NCI-H345 treated with DMSO at 0.1 percent for 48 hours (cell line): ENCODE results near the gene RAD51B.

Source experiments
- DNase-seq: peaks from one replicate; lab custom pipeline; 2025; ENCODE audit not compliant: unreplicated experiment; lab: John Stamatoyannopoulos, UW

The RAD51B gene

DNA sequence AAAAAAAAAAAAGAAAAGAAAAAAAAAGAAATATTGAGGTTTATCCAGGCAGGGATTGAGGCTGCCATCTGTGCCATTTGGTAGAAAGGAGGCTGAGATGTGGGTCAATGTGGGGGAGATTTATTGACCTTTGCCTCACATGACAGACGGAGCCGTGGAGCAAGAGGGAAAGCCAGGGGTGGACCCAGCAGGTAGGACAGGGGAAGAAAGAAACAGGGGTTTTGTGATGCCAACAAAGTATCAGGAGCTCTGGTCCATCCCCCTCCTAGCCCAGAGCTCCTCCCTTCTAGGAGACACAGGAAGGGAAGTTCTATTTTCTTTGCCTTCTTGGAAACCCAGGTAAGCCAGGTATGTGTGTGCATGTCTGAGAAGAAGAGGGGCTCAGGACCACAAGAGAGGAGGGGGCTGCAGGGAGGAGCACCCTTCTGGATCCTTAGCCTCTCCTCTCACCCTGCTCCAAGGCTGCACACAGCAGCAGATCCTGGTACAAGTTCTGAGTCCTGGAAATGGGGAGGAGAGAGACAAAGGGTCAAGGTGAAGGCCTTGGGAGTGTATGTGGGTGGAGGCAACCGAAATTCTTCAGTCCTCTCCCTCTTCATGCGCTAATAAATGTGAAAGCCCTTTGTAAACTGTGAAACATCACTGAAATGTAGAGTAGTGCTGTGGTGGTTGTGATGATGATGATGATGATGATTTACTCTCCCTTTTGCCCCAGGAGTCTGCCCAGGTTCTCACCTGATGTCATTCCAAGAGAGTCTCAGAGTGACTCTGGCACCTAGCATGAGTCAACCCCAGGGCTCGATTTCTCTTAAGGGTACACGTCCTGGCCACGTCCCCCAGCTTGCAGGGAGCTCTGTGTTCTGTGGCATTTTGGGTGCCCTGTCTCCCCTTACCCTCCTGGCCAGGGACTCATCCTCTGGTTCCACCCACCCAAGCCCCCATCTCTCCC lies 947.0 kb downstream of the RAD51B start:
- no peak for DNase-seq

GRCh38 chr14:68767248-68767645 lies 947.7 kb downstream of the RAD51B start:
- DNase-seq, result no peak

DNA sequence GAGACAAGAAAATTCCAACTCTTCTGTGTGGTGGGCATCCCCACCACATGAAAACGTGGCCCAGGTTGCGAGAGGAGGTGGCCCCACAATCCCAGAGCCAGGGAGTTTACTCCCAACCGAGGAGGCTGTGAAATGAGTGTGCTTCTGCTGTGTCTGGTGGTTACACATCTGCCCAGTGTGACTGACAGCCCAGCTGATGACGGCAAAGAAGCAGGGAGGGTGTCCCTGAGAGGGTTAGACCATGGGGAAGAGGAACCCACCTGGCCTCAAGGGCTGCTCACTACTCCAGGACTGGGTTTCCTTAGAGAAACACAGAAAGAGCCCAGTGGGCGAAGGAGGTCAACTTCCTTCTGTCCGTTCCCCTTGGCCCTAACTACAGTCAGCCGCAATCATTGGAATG lies 948.7 kb downstream of the RAD51B start:
- no peak for DNase-seq

DNA sequence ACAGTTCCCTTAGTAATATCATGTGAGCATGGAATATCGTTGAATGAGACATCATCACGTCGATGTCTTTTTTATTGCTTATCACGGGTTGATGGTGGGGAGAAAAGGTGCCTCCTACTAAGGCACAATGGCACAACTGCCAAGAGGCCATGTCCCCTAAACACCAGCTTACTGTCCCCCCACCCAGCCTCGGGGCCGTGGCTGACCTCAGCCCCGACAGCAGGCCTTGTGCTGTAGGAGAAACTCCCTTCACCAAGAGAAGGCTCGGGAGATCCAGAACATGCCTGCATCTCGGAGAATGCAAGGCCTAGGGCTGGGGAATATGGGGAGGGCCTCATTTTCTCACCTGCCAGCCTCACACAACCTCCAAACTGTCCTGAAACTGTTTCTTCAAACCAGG lies 950.5 kb downstream of the RAD51B start:
- no peak for DNase-seq

DNA sequence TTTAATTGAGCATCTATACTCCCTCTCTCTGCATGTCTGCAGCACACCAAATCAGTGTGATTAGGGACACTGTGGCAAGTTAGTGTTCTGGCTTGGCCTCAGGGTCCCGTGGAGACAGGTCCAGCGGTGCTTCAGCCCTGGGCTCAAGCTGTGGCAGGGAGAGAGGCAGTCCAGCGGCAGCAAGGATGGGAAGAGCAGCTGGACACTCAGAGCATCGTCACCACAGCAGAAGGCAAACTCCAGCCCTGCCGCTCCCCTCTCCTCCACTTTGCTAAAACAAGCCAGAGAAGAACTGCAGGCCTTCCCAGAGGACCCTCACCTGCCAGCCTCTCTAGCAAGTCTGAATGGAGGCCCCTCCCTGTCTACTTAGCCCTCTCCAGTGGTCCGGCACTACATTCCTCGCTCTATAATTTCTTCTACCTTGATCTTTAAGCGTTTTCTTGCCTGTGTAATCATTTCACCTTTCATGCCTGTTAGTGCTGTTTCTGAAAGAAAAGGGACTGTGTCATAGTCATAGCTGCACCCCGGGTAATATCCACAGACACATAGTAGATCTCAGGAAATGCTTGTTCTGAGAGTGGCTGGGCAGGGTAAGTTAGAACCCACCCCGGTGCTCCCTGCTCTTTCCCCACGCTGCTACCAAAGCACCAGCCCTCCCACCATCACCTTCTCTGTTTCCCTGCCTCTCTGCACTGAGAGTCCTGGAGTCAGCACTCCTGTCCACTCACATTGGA lies 951.1 kb downstream of the RAD51B start:
- DNase-seq, result no peak

GRCh38 chr14:68771631-68772030 lies 952.1 kb downstream of the RAD51B start:
- DNase-seq, result no peak

- DNase-seq, result no peak
These were observed 953.3 kb downstream of the RAD51B start for GRCh38 chr14:68772761-68773381.

DNA sequence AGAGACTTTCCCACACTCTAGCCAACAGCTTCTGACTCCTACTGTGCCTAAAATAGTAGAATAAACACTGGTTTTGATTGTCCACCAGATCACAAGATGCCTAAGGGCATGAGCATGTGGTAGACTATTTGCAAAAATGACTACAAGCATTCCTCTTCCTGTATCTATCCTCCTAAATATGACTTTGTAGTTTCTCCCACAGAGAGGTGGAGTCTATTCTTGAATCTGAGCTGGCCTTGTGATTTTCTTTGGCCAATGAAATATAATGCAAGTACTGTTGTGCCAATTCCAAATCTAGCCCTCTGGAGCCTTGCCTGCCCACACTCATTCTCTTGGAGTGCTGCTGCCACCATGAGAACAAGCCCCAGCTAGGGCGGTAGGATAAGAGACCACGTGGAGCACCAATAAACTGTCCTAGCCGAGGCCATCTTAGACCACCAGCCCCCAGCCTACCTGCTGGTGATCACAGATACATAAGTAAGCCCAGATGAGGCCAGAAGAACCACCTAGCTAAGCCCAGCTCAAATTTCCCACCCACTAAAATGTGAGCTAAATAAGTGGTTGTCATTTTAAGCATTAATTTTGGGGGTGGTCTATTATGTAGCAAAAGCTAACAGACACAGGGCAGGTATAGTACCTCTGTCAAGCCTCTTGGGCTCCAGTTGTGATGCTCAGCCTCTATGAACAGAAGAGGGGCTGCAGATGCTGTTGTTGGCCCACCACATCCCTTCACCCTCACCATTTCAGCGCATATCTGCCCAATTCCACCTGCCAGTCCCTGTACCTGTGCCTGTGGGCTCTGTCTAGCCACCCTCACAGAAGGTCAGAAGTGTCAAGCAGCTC lies 955.4 kb downstream of the RAD51B start:
- no peak for DNase-seq

DNA sequence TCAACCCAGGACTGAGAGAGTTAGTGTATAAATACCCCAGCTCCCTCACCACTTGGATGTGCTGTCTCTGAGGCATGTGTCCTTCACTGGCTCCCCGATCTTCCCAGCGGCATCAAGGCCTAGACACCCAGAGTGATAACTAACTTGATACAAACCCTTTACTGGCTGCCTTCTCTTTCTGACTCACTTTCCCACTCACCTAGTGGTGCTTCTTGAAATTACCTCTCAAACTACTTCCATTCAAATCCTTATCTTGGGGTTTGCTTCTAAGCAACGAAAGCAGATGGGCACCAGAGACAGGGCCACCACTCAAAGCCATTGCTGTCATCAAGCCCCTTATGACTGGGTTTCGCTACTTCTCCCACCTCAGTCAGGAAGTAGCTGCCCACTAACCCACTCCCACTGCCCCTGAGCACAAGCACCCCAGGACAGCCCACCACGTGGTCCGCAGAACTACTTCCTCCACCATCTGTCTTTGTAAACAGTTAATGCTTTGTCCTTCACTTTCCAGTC lies 956.1 kb downstream of the RAD51B start:
- DNase-seq, result no peak

GRCh38 chr14:68777644-68778043 lies 958.1 kb downstream of the RAD51B start:
- no peak for DNase-seq
